Esophagus (tissue), 2 donors: ENCODE results near the gene COL4A2. TPM values are rescaled to one million over a fixed set of nuclear protein-coding genes. Genes with fewer than 3 reads are reported as not detected.

Experiments used
- H3K27ac ChIP-seq, 2 donors: one replicate each; pipeline ENCODE4 v1.5.1; 2013; ENCODE audit warnings: low read depth in 2 of 2, mild to moderate bottlenecking in 2 of 2, inconsistent platforms in 1 of 2, low read length in 1 of 2, moderate library complexity in 1 of 2
- H3K27me3 ChIP-seq, 2 donors: one replicate each; pipeline ENCODE4 v1.6.1; 2013; ENCODE audit warnings: low read length in 2 of 2, control low read depth in 1 of 2, mild to moderate bottlenecking in 1 of 2; ENCODE audit not compliant: insufficient read depth in 2 of 2, control insufficient read depth in 1 of 2
- H3K36me3 ChIP-seq, 2 donors: one replicate each; pipeline ENCODE4 v1.6.1; 2013; ENCODE audit warnings: low read length in 1 of 2; ENCODE audit not compliant: control insufficient read depth in 2 of 2, insufficient read depth in 2 of 2
- H3K4me1 ChIP-seq, 2 donors: one replicate each; pipeline ENCODE4 v1.6.1; 2013; ENCODE audit warnings: low read length in 1 of 2; ENCODE audit not compliant: control insufficient read depth in 2 of 2, insufficient read depth in 2 of 2
- H3K4me3 ChIP-seq, 2 donors: one replicate each; pipeline ENCODE4 v1.5.1; 2013; ENCODE audit warnings: low read length in 2 of 2, mild to moderate bottlenecking in 2 of 2, low read depth in 1 of 2, moderate library complexity in 1 of 2
- H3K9me3 ChIP-seq, 2 donors: one replicate each; pipeline ENCODE4 v1.6.1; 2013; ENCODE audit warnings: mild to moderate bottlenecking in 2 of 2, low read depth in 1 of 2, low read length in 1 of 2, moderate library complexity in 1 of 2; ENCODE audit not compliant: control insufficient read depth in 2 of 2, insufficient read depth in 1 of 2
- WGBS, 2 donors: extraction: QIAGEN DNeasy Blood & Tissue Kit; methylation state at CpG; one replicate each; pipeline ENCODE4 v1.1.7; 2013; 5-methylcytosine and 5-hydroxymethylcytosine counted together
- polyA plus RNA-seq, 2 donors: library from polyadenylated mRNA; stranded (reverse); fragments of 200-250 nt; gene quantifications; one replicate each; pipeline ENCODE4 v1.2.3, GENCODE V29; 2013
- donor health status: healthy with polysubstance abuse.
- donor health status: Bipolar disorder and iron deficiency.

COL4A2 gene
- polyA plus RNA-seq, 2 donors, result 25.3 to 39.2 TPM

DNA sequence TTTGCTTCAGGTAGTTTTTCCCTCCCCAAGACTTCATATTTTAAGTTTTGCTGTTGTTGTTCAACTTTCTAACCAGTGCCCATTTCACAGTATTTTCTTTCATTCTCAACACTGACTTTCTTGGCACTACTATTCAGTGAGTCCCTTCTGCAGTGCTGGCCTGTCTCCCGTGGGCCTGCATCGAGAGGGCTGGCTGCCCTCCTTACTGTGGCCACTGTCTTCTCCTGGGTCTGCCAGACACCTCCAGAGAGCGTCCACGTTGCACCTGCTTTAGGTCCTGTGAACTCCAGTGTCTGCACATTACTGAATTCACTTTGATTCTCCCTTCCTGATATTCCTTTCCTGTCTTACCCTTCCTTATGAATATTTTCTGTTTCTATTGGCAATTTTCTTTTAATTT lies 27.4 kb upstream of the COL4A2 start:
- peaks cover 4 to 5% of the 10 kb centered on the region in 2 donors for H3K4me1 ChIP-seq
- no peak overlapping the region for H3K27ac ChIP-seq
- H3K27me3 ChIP-seq, result no peaks in the 10 kb centered on the region
- no peak overlapping the region for H3K4me3 ChIP-seq
- no peaks in the 10 kb centered on the region for H3K9me3 ChIP-seq
- H3K36me3 ChIP-seq, result no peaks in the 10 kb centered on the region
- 83% methylated on average over 4 of the region's 4 CpGs for WGBS, 2 donors

DNA sequence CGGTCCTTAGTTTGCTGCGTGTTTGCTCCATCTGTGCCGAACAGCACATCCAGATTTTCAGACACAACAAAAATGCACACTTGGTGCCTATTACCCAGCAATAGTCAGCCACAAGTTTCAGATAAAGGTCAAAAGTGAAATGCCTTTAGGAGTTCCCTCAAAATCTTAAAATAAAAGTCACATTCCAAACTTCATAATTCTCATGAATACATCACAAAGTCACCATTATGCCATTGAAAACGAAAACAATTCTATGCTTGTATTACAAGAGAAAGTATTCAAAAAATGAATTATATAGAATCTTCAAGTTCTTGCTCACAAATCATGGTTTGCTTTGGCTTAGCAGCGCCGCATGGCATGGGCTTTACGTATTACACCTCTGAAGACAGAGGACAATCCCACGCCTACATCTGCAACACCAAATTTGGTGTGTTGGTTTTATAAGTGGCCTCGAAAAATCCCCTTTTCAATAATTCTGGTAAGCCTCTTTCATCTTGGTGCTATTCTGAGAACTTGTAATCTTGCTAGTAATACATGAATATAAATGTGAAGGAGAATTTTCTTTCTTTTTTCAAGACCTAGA lies 26.8 kb upstream of the COL4A2 start:
- H3K27me3 ChIP-seq, result no peaks in the 10 kb centered on the region
- no peaks in the 10 kb centered on the region for H3K9me3 ChIP-seq
- H3K27ac ChIP-seq, result no peak overlapping the region
- H3K4me1 ChIP-seq, result peaks cover 4 to 5% of the 10 kb centered on the region in 2 donors
- H3K36me3 ChIP-seq, result no peaks in the 10 kb centered on the region
- WGBS, 2 donors, result 75 to 77% methylated on average over 9 of the region's 9 CpGs
- H3K4me3 ChIP-seq, result no peak overlapping the region

DNA sequence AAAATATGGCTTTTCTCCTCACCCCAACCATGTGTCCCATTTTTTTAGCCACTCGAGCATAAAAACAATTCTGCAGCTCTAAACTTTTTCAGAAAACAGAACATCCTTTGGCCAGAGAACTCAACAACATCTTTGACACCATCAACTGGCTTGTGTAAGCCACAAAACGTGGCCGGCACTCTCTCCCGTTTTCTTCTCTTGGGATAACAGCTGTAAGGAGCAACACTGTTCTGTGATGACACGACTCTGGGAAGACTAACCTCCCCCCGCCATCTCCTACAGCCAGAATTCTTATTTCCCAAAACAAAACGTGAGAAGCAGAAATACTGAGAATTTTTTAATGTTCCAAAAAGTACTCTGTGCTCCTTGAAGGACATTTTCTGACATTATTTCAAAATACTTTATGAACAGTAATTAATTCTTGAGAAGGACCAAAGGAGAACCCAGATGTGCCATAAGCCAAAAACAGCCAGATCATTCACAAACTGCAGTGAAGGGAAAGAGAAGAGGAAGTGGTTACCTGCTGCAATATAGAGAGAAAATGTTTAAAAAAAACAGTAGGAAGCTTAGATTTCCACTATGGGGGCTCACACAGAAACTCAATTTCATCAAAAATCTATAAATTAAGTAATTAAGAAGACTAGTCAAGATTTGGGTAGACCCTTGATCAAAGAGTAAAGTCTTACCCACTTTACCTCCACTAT lies 25.9 kb upstream of the COL4A2 start:
- Histone ChIP-seq H3K4me1 (peaks cover 2 to 6% of the 10 kb centered on the region in 2 donors), H3K27me3 (no peaks in the 10 kb centered on the region), H3K36me3 (no peaks in the 10 kb centered on the region), H3K4me3 (no peak overlapping the region), H3K27ac (no peak overlapping the region), H3K9me3 (no peaks in the 10 kb centered on the region)
- 64% methylated on average over 7 of the region's 7 CpGs for WGBS, 2 donors

DNA sequence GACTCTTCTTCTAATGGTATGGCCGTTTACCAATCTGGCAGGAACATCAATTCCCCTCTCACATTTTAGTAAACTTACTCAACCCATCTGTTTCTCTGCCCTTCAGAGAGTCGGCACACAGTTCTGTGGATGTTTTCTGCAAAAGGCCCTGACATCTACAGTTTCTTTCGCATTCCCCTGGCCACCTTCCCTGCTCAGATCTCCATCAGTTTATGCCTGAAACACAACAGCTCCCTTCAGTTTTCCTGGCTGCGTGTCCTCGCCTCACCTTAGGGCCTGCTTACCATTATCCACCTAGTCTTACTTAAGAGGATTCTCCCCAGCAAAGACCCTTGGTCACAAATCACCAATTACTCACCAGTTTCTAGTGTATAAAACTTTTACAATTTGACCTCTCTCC lies 25.3 kb upstream of the COL4A2 start:
- Histone ChIP-seq H3K4me3 (no peak overlapping the region), H3K4me1 (peaks cover 6 to 7% of the 10 kb centered on the region in 2 donors), H3K36me3 (no peaks in the 10 kb centered on the region), H3K27ac (peak overlapping the region in 1 of 2 donors; percentile 24), H3K9me3 (no peaks in the 10 kb centered on the region), H3K27me3 (no peaks in the 10 kb centered on the region)
- WGBS, 2 donors, result 83 to 85% methylated on average over 5 of the region's 5 CpGs

DNA sequence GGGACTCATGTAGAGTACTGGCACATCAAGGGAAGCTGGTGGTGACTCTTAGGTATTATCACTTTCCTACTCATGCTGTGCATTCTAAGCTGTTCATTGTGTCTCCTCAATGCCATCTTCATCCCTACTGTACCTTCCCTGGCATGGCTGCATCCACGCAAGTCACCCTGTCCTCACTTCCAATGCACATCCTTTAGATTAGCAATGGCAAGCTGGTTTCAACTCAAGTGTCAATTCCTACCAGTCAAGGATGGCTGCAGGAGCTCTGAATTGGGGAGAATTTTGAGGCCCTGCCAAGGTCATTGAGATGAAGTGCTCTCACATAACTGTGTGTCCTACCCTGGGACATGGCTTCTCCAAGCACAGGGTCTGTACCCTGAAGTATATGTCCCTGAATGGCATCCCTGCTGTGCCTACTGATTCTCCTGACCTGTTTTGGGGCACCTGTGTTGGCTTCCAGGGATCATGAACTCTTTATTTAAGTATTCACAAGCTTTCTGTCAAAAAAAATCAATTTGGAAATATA lies 24.7 kb upstream of the COL4A2 start:
- Histone ChIP-seq H3K4me1 (peaks cover 7 to 9% of the 10 kb centered on the region in 2 donors), H3K27me3 (no peaks in the 10 kb centered on the region)

DNA sequence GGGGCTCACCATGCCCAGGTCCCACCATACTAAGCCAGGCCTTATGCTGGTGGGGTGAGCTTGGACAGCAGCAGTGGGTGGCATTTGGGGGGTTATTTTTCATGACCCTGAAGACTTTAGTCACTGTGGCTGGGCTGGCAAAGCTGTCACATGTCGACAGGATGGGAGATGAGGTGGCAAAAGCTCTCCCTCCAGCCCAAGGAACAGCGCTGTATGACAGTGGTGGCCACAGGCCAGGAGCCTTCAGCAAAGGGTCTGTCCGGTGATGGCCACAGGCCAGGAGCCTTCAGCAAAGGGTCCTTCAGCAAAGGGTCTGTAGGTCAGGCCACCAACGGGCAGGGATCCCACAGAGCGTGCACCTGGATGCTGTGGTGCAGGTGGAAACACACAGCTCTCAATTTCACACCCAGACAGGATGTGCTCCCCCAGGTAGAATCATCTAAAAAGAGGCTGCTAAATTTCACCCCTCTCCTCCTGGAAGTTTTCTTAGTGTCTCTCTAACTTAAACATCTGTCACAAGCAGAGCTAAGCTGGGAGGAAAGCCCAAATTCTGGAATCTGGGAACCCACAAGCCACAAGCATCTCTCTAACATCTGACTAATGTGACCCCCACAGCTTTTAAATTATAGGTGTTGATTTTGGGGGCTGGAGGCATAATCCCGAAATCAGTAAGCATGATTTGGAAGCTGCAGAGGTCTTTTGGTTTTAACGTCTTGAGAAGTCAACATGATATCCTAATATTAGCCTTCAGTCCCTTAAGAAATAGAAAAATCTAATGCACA lies 23.2 kb upstream of the COL4A2 start:
- no peaks in the 10 kb centered on the region for H3K36me3 ChIP-seq
- H3K9me3 ChIP-seq, result no peaks in the 10 kb centered on the region
- no peak overlapping the region for H3K27ac ChIP-seq
- peaks cover 7 to 9% of the 10 kb centered on the region in 2 donors for H3K4me1 ChIP-seq
- H3K4me3 ChIP-seq, result no peak overlapping the region
- 72 to 77% methylated on average over 7 of the region's 7 CpGs for WGBS, 2 donors
- no peaks in the 10 kb centered on the region for H3K27me3 ChIP-seq

More for the DNA sequence above, 24.7 kb upstream of the COL4A2 start:
- H3K9me3 ChIP-seq, result no peaks in the 10 kb centered on the region
- 93 to 100% methylated on average over 1 of the region's 1 CpG for WGBS, 2 donors
- no peaks in the 10 kb centered on the region for H3K36me3 ChIP-seq
- H3K4me3 ChIP-seq, result no peak overlapping the region
- H3K27ac ChIP-seq, result no peak overlapping the region

DNA sequence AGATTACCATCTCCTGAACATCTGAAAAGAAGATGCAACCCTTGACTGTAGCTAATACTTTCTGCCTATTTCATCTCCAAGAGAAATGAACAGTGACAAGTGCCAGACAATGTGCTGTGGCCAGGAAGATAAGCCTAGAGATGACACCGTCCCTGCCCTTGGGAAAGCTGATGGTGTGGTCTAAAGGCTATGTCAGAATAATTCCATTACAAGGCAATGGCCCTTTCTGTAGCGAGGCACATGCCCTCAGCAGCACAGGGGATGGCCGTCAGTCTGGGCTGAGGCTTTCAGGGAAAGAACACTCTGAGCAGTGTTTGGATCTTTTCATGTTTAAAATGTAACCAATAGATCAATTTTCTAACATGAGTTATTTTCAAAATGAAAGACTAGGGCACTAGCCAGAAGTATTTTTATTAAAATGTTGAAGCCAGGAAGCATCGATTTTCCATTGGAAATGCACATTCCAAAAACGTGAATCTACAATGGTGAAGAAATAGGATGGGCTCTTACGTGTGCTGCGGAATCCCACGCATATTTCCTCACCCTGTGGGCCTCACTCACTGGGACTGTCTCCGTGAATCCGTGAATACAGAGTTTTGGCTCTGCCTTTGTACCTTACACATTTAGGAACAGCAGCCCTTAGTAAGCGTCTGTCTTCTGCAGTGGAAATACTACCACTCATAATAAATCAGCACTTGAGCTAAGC lies 22.2 kb upstream of the COL4A2 start:
- Histone ChIP-seq H3K9me3 (no peaks in the 10 kb centered on the region), H3K4me1 (peaks cover 5 to 13% of the 10 kb centered on the region in 2 donors), H3K36me3 (no peaks in the 10 kb centered on the region), H3K27me3 (no peaks in the 10 kb centered on the region), H3K4me3 (no peak overlapping the region), H3K27ac (peak overlapping the region in 1 of 2 donors; percentile 36)
- 79 to 83% methylated on average over 11 of the region's 11 CpGs for WGBS, 2 donors

DNA sequence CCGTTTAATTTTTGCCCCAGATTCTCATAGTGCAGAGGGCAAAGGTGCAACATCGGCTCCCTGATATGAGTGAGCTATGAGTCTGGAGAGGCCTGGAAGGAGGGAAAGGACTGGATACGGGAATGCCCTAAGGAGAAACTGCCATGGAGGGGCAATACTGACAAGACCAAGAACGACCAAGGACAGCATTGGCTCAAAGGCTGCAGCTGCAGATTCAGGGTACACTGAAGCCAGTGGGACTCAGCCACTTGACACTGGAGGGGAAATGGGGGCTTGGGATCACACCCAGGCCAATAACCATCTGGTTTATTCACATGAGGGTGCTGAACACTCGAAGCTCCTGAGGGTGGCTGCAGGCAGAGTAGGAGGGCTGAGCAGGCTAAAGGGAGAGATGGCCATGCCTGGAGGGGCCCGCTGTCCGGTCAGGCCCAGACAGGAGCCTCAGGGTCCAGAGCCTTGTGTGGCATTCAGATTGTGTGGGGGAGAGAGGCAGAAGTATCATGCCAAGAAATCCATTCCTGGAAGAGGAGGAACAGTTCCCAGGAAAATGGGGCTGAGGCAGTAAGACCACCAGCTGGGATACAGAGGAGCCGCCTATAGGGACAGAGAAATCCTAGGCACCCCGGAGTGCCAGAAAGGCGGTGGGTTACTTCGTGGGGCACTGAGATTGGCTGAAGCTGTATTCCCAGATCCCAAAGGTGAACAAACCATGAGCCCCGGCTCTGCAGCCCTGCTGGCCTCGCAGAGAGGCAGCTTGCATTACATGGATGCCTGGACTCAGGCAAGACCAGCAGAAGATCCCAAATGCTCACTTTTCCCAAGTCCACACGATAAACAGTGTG lies 20.9 kb upstream of the COL4A2 start:
- Histone ChIP-seq H3K27me3 (no peaks in the 10 kb centered on the region), H3K36me3 (no peaks in the 10 kb centered on the region), H3K4me3 (no peak overlapping the region), H3K9me3 (no peaks in the 10 kb centered on the region), H3K27ac (peak overlapping the region in 1 of 2 donors; percentile 16), H3K4me1 (peaks cover 5 to 13% of the 10 kb centered on the region in 2 donors)
- WGBS, 2 donors, result 72 to 81% methylated on average over 14 of the region's 14 CpGs
